HG02938 (cell line): ENCODE results near the gene QTRT2.

Experiments
- ATAC-seq: cut with Tn5 transposase; IDR thresholded peaks from one replicate; pipeline ENCODE4 v1.9.1; 2021; ENCODE audit warnings: mild to moderate bottlenecking, moderate library complexity; ENCODE audit not compliant: unreplicated experiment

The QTRT2 gene

DNA sequence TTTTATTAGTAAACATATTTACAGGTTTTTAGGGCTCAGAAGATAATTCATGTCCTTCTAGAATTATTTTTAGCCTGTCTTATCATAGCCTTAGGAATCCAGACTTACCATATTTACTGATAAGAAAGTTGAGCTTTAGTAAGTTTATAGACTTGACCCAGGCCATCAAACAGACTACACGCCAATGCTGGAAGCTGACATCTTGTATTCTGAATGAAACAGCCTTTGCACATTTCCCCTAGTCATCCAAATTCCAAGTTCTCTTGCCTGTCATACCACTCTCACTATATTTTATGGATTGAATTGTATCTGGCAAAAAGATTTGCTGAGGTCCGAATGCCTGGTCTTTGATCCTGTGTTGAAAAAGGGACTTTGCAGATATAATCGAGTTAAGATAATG lies 63.7 kb downstream of the QTRT2 start:
- ATAC-seq: no peak

DNA sequence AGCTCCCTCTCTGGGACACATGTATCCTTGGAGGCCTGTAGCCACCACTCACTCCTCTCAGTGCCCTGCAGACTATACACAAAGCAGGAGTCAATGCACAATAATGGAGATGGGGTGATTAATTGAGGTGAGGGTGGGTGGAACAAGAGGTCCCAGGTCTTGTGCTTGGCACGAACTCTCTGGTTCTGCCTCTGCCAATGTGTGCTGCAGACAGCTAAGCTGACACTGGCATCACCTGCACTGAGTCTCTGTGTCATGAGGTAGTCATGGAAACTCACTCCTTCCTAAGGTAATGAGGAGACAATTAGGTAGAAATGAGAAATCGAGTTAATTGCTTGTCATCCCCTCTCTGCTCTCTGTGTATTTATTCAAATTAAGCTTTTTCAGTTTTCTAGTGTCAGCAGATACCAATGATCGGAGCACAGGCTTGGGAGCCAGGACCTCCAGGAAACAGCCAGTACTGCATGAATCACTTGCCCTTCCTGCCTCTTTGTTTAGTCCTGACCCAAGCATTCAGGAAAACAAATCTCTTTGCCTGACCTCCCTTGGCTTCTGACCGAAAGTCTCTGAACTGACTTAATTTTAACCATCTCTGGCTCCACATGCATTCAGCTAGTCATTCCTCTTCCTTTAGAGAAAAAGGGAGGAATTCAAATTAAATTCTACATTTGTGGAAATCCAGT lies 65.6 kb downstream of the QTRT2 start:
- ATAC-seq: no peak

DNA sequence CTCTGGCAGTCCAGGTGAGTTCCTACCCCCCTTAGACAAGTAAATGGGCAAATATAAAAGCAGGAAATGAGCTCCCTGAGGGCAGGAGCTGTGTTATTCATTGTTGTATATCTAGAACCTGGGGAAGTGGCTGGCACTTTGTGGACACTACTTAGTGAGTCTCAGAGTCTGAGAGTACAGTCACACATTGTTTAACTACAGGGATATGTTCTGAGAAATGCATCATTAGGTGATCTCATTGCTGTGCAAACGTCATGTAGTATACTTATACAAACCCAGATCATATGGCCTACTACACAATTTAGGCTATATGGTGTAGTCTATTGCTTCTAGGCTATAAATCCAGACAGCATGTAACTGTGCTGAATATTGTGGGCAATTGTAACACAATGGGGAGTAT lies 69.9 kb downstream of the QTRT2 start:
- no peak for ATAC-seq

DNA sequence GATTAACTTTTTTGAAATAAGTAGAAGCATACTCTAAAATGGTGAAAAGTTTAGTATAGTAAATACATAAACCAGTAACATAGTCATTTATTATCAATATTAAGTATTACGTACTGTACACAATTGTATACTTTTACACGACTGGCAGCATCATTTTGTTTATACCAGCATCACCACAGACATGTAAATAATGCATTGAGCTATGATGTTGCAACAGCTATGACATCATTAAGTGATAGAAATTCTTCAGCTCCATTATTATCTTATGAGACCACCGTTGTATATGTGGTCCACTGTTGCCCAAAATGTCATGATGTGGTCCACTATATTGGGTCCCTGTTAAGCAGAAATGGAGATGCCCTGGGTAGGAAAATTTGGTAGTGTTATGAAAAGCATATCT lies 71.0 kb downstream of the QTRT2 start:
- no peak for ATAC-seq

DNA sequence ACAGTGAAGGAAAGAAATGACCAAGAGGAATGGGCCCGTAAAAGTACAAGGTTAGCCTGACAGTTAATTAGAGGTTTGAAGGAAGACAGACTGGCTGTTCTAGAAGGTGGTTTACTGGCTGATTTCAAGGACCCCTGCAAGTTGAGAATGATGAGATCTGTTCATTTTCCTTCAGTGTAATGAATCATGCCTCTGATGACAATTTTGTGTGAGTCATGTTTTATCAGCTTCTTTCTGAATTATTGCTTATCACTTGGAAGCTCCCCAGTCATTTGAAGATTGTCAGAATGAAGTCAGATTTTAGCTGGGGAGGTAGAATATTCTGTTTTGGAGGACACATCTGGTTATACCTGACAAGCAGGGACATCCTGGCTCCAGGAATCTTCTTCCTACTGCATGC lies 71.7 kb downstream of the QTRT2 start:
- ATAC-seq: no peak

DNA sequence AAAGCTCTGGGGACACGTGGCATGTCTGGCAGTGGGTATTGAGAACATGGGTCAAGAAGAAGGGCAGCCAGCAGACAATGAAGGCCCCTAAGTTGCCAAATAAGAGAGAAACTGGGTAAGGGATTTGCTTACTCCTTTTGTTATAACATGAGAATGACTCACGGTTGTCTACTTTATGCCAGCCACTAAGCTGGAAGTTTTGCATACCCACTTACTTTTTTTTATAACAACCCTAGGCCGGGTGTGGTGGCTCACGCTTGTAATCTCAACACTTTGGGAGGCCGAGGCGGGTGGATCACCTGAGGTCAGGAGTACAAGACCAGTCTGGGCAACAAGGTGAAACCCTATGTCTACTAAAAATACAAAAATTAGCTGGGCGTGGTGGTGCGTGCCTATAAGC lies 72.3 kb downstream of the QTRT2 start:
- no peak for ATAC-seq

DNA sequence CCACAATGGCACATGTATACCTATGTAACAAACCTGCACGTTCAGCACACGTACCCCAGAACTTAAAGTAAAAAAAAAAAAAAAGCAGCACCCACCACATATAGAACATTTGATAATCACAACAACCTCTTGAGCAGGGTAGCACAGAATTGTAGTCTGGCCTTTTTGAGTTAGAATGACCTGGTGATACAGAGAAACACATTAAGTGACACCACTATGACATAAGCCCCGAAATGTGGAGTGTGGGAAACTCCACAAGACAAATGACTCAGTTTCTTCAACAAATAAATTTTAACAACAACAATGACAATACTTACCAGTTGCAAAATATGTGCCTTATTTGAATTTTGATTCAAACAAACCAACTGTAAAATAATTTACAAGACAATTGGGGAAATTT lies 76.0 kb downstream of the QTRT2 start:
- ATAC-seq: no peak

DNA sequence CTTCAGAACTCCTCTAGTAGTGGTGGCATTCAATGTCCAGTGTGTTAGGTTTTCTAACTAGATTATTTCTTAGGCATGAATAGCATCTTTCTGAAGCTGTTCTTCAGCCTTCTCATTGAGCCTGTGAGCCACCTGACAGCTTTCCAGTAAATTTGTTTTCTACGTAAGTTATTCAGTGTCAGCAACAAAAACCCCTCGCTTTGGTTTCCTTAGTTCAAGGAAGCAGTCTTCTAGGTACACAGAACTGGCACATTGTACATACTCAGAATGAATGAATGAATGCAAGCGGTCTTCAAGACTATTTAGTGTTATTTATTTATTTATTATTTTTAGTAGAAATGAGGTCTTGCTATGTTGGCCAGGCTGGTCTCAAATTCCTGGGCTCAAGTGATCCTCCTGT lies 77.4 kb downstream of the QTRT2 start:
- no peak for ATAC-seq
